Psoas muscle (tissue), 8 donors: Measurements from ENCODE around the gene RBP3. TPM values are rescaled to one million over a fixed set of nuclear protein-coding genes. Genes with fewer than 3 reads are reported as not detected.
A peak's percentile ranks its signal among the peaks of the same experiment; 100 is the strongest.

Experiments used
- ATAC-seq, 4 donors: fragments of 200-7000 bp; cut with Tn5 transposase; one replicate each; pipeline ENCODE4 v1.9.1; 2020; ENCODE audit warnings: moderate library complexity in 3 of 4, mild to moderate bottlenecking in 2 of 4
- DNase-seq, 2 donors: peaks; one replicate each; pipeline ENCODE4 v3.0.0-alpha.2; 2020
- H3K27ac ChIP-seq: fragments of 200-600 bp; one replicate; pipeline ENCODE4 v1.8.0; 2022
- H3K27me3 ChIP-seq, 3 donors: fragments of 200-600 bp in 1 of 3; one replicate each; pipeline versions ENCODE4 v1.6.1 to v1.8.0; 2013 to 2022; ENCODE audit warnings: low read length in 2 of 3, mild to moderate bottlenecking in 2 of 3, moderate library complexity in 1 of 3; ENCODE audit not compliant: insufficient read depth in 3 of 3
- H3K36me3 ChIP-seq, 2 donors: fragments of 200-600 bp in 1 of 2; one replicate each; pipeline versions ENCODE4 v1.6.1 to v1.8.0; 2013 to 2022; ENCODE audit warnings: low read depth in 1 of 2, mild to moderate bottlenecking in 1 of 2, moderate library complexity in 1 of 2; ENCODE audit not compliant: insufficient read depth in 1 of 2
- H3K4me1 ChIP-seq: fragments of 200-600 bp; one replicate; pipeline ENCODE4 v1.8.0; 2022
- H3K4me3 ChIP-seq: fragments of 200-600 bp; one replicate; pipeline ENCODE4 v1.8.0; 2022; ENCODE audit warnings: mild to moderate bottlenecking
- H3K9me3 ChIP-seq: fragments of 200-600 bp; one replicate; pipeline ENCODE4 v1.8.0; 2022
- CTCF ChIP-seq: fragments of 200-600 bp; IDR thresholded peaks from one replicate; pipeline ENCODE4 v1.8.0; 2022; ENCODE audit warnings: antibody characterized with exemption
- WGBS, 3 donors: extraction: QIAGEN DNeasy Blood & Tissue Kit; methylation state at CpG; one replicate each; pipeline versions ENCODE4 v1.1.6 to v1.1.7; 2013; 5-methylcytosine and 5-hydroxymethylcytosine counted together
- intact Hi-C, 2 donors: fragments of 100-400 bp; cut with DNase I; formaldehyde crosslinking; loops; one replicate each; pipeline versions ENCODE4 v1.11.0 to v1.14.2; 2022
- polyA plus RNA-seq, 3 donors: library from polyadenylated mRNA; stranded (reverse); fragments of 200-250 nt; gene quantifications; one replicate each; pipeline ENCODE4 v1.2.3, GENCODE V29; 2013
- total RNA-seq, 4 donors: library from RNA; stranded (reverse); fragmentation: NEBNext Ultra II Directional in 2 of 4; extraction: Animal tissue kit (Norgen Biotek cat#: 25700) in 2 of 4; gene quantifications; one replicate each; pipeline versions ENCODE4 v1.2.1 to v1.2.4, GENCODE V29; 2021 to 2023
- donor health status: healthy with polysubstance abuse.
- donor health status: DM: no; HTN: no; CAD: no; lungs with moderate emphysema.
- donor health status: Bipolar disorder and iron deficiency.
- donor health status: healthy.
- donor health status: DM: yes; HTN: yes; CAD: no.
- donor health status: DM: no; HTN: no; CAD: no.
- donor health status: DM: no; HTN: no; CAD: no.
- donor health status: DM: yes; HTN: yes; CAD: no.

RBP3 gene
- total and polyA plus RNA-seq, 7 donors: not detected

GRCh38 chr10:47361293-47361692 is 13.1 kb downstream of the RBP3 start:
- H3K36me3 ChIP-seq: no peaks in the 10 kb centered on the region
- no peak overlapping the region for H3K27ac ChIP-seq
- 62 to 65% (median 65%) methylated on average over 9 of the region's 9 CpGs for WGBS, 3 donors
- DNase-seq (peak in 1 of 2 donors; percentile 50), ATAC-seq (peak in 3 of 4 donors; percentile 47 to 63 (median 51))
- peak; percentile 51 for TF ChIP-seq CTCF
- no peaks in the 10 kb centered on the region for H3K9me3 ChIP-seq
- H3K4me1 ChIP-seq: no peaks in the 10 kb centered on the region
- intact Hi-C loops: no loop called here
- H3K27me3 ChIP-seq: no peaks in the 10 kb centered on the region
- no peak overlapping the region for H3K4me3 ChIP-seq

- DNase-seq (peak in 1 of 2 donors; percentile 15), ATAC-seq (no peak)
- 46 to 59% (median 54%) methylated on average over 3 of the region's 3 CpGs for WGBS, 3 donors
- no peaks in the 10 kb centered on the region for H3K36me3 ChIP-seq
- H3K4me1 ChIP-seq: no peaks in the 10 kb centered on the region
- no peaks in the 10 kb centered on the region for H3K27me3 ChIP-seq
- H3K27ac ChIP-seq: no peak overlapping the region
- no peaks in the 10 kb centered on the region for H3K9me3 ChIP-seq
- H3K4me3 ChIP-seq: no peak overlapping the region
- intact Hi-C loops: no loop called here
- no peak for TF ChIP-seq CTCF
Observed at GRCh38 chr10:47362199-47362598, 14.0 kb downstream of the RBP3 start.

GRCh38 chr10:47363781-47364180 is 15.6 kb downstream of the RBP3 start:
- DNase-seq (peak in 1 of 2 donors; percentile 21), ATAC-seq (no peak)
- H3K27me3 ChIP-seq: no peaks in the 10 kb centered on the region
- WGBS, 3 donors: 80 to 86% (median 85%) methylated on average over 3 of the region's 3 CpGs
- intact Hi-C loops: no loop called here
- no peak overlapping the region for H3K27ac ChIP-seq
- H3K36me3 ChIP-seq: no peaks in the 10 kb centered on the region
- no peaks in the 10 kb centered on the region for H3K4me1 ChIP-seq
- H3K9me3 ChIP-seq: no peaks in the 10 kb centered on the region
- no peak for TF ChIP-seq CTCF
- no peak overlapping the region for H3K4me3 ChIP-seq

- 28 to 39% (median 29%) methylated on average over 4 of the region's 4 CpGs for WGBS, 3 donors
- H3K4me1 ChIP-seq: no peaks in the 10 kb centered on the region
- intact Hi-C loops: no loop called here
- H3K36me3 ChIP-seq: no peaks in the 10 kb centered on the region
- no peaks in the 10 kb centered on the region for H3K9me3 ChIP-seq
- peak overlapping the region; percentile 31 for H3K27ac ChIP-seq
- ATAC-seq: peak in 3 of 4 donors; percentile 72 to 88 (median 76)
- H3K27me3 ChIP-seq: no peaks in the 10 kb centered on the region
- peak in 1 of 2 donors; percentile 8 for DNase-seq
- no peak overlapping the region for H3K4me3 ChIP-seq
- no peak for TF ChIP-seq CTCF
Observed at GRCh38 chr10:47364366-47364765, 16.2 kb downstream of the RBP3 start.

GRCh38 chr10:47364911-47365310 is 16.7 kb downstream of the RBP3 start:
- 88 to 92% (median 90%) methylated on average over 6 of the region's 6 CpGs for WGBS, 3 donors
- ATAC-seq (no peak), DNase-seq (peak in 1 of 2 donors; percentile 26)
- no peaks in the 10 kb centered on the region for H3K27me3 ChIP-seq
- H3K27ac ChIP-seq: peak overlapping the region; percentile 31
- no peak for TF ChIP-seq CTCF
- H3K4me1 ChIP-seq: no peaks in the 10 kb centered on the region
- no peaks in the 10 kb centered on the region for H3K36me3 ChIP-seq
- no peaks in the 10 kb centered on the region for H3K9me3 ChIP-seq
- intact Hi-C loops: no loop called here
- no peak overlapping the region for H3K4me3 ChIP-seq
